H1 (cell line): ENCODE data around the gene LAD1. TPM values are rescaled to one million over a fixed set of nuclear protein-coding genes. Genes with fewer than 3 reads are reported as not detected.

ENCODE experiments used
- ATF2 ChIP-seq: IDR thresholded peaks from 2 replicates; pipeline ENCODE4 v1.6.1; 2012; ENCODE audit warnings: low read length, inconsistent platforms
- BACH1 ChIP-seq: IDR thresholded peaks from 2 replicates; pipeline ENCODE4 v1.6.1; 2012; ENCODE audit warnings: low read length, improper control_type of control experiment
- CTBP2 ChIP-seq: IDR thresholded peaks from 2 replicates; pipeline ENCODE4 v1.7.0; 2011; ENCODE audit warnings: borderline replicate concordance, mild to moderate bottlenecking, moderate library complexity, mixed read lengths, low read length; ENCODE audit not compliant: insufficient read depth, insufficient read length
- HDAC2 ChIP-seq, 2 experiments: fragments of 300-600 bp in 1 of 2; sonication (generic) in 1 of 2; IDR thresholded peaks; 2 replicates each; pipeline ENCODE4 v1.6.1; 2011 to 2012; ENCODE audit warnings: low read depth in 2 of 2, low read length in 2 of 2, mild to moderate bottlenecking in 2 of 2, moderate library complexity in 2 of 2, borderline replicate concordance in 1 of 2, inconsistent platforms in 1 of 2
- NANOG ChIP-seq: IDR thresholded peaks from 2 replicates; pipeline ENCODE4 v1.6.1; 2011; ENCODE audit warnings: low read length, low read depth, mild to moderate bottlenecking, inconsistent platforms; ENCODE audit not compliant: insufficient read depth, poor library complexity, severe bottlenecking
- SUZ12 ChIP-seq: fragments of 200-600 bp; sonication (generic); IDR thresholded peaks from 2 replicates; pipeline ENCODE4 v1.6.1; 2012; ENCODE audit warnings: mild to moderate bottlenecking, inconsistent platforms, low read length, moderate library complexity, mixed read lengths
- polyA plus RNA-seq, 7 experiments: library from polyadenylated mRNA; depleted of rRNA in 3 of 7; stranded (reverse) in 5 of 7; unstranded in 2 of 7; fragments of >200 nt in 5 of 7; fragments of 200-250 nt in 2 of 7; gene quantifications; 1 replicate in 5 of 7; 2 replicates in 1 of 7; 4 replicates in 1 of 7; pipeline versions ENCODE4 v1.2.1 to v1.2.3, GENCODE V29; 2011 to 2013; ENCODE audit warnings: missing spikeins in 2 of 7, mixed read lengths in 2 of 7
- total RNA-seq: library from RNA; stranded (reverse); fragmentation: NEBNext Ultra II Directional; extraction: Animal tissue kit (Norgen Biotek cat#: 25700); gene quantifications from 2 replicates; pipeline ENCODE4 v1.2.1, GENCODE V29; 2021
- TF ChIP-seq, protein P1 (sequence below): fragments of 300-600 bp; sonication (generic); IDR thresholded peaks from 2 replicates; pipeline ENCODE4 v1.7.1; 2012; ENCODE audit warnings: low read length, moderate library complexity, mild to moderate bottlenecking, inconsistent platforms; ENCODE audit not compliant: insufficient replicate concordance
- TF ChIP-seq, protein P2 (sequence below): IDR thresholded peaks from 2 replicates; pipeline ENCODE4 v1.6.1; 2011; ENCODE audit warnings: low read depth, mild to moderate bottlenecking, low read length; ENCODE audit not compliant: insufficient read depth

The LAD1 gene
- total and polyA plus RNA-seq, 2 of the 8 experiments (the other 6 are each of a cell fraction or from before 2014, with no cell fraction given): 9.3 to 32.8 TPM

DNA sequence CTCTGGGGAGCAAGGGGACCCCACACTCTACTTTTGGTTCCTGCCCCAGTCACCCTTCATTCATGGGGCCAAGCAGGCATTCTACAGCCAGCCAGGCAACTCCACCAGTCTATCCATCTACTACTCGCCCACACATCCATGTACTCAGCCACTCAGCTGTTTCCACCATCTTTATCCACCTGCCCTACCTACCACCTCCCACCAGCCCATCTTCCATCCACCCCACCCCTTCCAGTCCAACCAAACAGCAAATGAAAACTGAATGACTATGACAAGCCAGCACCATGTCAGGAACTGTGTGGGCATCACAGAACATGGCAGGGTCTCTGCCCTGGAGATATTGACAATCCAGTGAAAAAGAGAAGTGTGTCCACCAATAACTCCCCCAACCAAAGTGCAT lies 7.9 kb downstream of the LAD1 start (continued):
- TF ChIP-seq, protein P1, sequence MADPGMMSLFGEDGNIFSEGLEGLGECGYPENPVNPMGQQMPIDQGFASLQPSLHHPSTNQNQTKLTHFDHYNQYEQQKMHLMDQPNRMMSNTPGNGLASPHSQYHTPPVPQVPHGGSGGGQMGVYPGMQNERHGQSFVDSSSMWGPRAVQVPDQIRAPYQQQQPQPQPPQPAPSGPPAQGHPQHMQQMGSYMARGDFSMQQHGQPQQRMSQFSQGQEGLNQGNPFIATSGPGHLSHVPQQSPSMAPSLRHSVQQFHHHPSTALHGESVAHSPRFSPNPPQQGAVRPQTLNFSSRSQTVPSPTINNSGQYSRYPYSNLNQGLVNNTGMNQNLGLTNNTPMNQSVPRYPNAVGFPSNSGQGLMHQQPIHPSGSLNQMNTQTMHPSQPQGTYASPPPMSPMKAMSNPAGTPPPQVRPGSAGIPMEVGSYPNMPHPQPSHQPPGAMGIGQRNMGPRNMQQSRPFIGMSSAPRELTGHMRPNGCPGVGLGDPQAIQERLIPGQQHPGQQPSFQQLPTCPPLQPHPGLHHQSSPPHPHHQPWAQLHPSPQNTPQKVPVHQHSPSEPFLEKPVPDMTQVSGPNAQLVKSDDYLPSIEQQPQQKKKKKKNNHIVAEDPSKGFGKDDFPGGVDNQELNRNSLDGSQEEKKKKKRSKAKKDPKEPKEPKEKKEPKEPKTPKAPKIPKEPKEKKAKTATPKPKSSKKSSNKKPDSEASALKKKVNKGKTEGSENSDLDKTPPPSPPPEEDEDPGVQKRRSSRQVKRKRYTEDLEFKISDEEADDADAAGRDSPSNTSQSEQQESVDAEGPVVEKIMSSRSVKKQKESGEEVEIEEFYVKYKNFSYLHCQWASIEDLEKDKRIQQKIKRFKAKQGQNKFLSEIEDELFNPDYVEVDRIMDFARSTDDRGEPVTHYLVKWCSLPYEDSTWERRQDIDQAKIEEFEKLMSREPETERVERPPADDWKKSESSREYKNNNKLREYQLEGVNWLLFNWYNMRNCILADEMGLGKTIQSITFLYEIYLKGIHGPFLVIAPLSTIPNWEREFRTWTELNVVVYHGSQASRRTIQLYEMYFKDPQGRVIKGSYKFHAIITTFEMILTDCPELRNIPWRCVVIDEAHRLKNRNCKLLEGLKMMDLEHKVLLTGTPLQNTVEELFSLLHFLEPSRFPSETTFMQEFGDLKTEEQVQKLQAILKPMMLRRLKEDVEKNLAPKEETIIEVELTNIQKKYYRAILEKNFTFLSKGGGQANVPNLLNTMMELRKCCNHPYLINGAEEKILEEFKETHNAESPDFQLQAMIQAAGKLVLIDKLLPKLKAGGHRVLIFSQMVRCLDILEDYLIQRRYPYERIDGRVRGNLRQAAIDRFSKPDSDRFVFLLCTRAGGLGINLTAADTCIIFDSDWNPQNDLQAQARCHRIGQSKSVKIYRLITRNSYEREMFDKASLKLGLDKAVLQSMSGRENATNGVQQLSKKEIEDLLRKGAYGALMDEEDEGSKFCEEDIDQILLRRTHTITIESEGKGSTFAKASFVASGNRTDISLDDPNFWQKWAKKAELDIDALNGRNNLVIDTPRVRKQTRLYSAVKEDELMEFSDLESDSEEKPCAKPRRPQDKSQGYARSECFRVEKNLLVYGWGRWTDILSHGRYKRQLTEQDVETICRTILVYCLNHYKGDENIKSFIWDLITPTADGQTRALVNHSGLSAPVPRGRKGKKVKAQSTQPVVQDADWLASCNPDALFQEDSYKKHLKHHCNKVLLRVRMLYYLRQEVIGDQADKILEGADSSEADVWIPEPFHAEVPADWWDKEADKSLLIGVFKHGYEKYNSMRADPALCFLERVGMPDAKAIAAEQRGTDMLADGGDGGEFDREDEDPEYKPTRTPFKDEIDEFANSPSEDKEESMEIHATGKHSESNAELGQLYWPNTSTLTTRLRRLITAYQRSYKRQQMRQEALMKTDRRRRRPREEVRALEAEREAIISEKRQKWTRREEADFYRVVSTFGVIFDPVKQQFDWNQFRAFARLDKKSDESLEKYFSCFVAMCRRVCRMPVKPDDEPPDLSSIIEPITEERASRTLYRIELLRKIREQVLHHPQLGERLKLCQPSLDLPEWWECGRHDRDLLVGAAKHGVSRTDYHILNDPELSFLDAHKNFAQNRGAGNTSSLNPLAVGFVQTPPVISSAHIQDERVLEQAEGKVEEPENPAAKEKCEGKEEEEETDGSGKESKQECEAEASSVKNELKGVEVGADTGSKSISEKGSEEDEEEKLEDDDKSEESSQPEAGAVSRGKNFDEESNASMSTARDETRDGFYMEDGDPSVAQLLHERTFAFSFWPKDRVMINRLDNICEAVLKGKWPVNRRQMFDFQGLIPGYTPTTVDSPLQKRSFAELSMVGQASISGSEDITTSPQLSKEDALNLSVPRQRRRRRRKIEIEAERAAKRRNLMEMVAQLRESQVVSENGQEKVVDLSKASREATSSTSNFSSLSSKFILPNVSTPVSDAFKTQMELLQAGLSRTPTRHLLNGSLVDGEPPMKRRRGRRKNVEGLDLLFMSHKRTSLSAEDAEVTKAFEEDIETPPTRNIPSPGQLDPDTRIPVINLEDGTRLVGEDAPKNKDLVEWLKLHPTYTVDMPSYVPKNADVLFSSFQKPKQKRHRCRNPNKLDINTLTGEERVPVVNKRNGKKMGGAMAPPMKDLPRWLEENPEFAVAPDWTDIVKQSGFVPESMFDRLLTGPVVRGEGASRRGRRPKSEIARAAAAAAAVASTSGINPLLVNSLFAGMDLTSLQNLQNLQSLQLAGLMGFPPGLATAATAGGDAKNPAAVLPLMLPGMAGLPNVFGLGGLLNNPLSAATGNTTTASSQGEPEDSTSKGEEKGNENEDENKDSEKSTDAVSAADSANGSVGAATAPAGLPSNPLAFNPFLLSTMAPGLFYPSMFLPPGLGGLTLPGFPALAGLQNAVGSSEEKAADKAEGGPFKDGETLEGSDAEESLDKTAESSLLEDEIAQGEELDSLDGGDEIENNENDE: no peak
- no peak for TF ChIP-seq HDAC2 (IDR thresholded peaks at IDR 0.05; ENCODE audit: borderline replicate concordance in 1 of 2, low read depth in 2 of 2, low read length in 2 of 2)
- TF ChIP-seq SUZ12: no peak
- TF ChIP-seq ATF2: no peak
- TF ChIP-seq CTBP2: no peak
- TF ChIP-seq NANOG: no peak
- no peak for TF ChIP-seq BACH1
- TF ChIP-seq, protein P2, sequence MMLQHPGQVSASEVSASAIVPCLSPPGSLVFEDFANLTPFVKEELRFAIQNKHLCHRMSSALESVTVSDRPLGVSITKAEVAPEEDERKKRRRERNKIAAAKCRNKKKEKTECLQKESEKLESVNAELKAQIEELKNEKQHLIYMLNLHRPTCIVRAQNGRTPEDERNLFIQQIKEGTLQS: no peak
